ENCODE data around the gene LDLRAD3. TPM values are rescaled to one million over a fixed set of nuclear protein-coding genes. Genes with fewer than 3 reads are reported as not detected.
"Not testable (repeated sequence)": the region's sequence is repeated elsewhere in the genome, so short reads cannot be mapped to it uniquely, and the experiment has no call there.

LDLRAD3 gene, protein sequence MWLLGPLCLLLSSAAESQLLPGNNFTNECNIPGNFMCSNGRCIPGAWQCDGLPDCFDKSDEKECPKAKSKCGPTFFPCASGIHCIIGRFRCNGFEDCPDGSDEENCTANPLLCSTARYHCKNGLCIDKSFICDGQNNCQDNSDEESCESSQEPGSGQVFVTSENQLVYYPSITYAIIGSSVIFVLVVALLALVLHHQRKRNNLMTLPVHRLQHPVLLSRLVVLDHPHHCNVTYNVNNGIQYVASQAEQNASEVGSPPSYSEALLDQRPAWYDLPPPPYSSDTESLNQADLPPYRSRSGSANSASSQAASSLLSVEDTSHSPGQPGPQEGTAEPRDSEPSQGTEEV
- polyA plus RNA-seq = 1 to 10 TPM; 4.8 to 5.1 TPM

DNA sequence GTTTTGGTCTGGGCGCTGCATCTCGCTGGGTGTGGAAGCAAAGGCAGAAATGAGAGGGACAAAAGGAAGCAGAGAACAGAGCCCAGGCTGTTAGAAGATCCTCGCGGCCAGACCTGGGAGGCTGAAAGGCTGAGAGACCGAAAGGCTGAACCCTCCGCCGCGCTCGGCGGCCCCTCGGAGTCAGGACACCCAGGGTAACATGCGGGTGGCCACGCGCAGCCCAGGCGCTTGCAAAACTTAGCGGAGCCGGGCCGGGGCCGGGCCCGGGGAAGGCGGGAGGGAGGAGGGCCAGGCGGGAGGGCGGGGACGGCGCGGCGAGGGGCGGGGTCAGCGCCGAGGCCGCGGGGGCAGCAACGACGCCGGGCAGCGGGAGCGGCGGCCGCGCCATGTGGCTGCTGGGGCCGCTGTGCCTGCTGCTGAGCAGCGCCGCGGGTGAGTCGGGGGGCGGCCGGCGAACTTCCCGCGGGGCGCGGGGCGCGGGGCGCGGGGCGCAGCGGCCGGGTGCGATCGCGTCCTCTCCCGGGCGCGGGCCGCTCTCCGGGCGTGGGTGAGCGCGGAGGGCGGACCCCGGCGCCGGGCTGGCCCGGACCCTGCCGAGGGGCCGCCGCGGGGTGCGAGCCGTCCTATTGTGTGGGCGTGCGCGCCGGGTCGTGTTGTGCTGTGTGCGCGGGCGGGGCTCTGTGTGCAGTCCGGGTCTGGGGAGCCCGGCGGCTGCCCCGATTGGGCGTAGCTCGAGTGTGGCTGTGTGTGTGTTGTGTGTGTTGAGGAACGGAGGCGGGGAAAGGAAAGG is at the start of gene LDLRAD3:
Gene LDLRAD3 (plus strand): TSS at position 350 of the 790 bp plus-strand sequence. CDS start 37 bp downstream, at position 387.
- WGBS, 2 donors = 1% methylated on average over 62 to 97 of the region's 97 CpGs
- Histone ChIP-seq H3K27me3 (ENCODE audit: control insufficient read depth in 1 of 2, insufficient read depth in 2 of 2, low read length in 2 of 2) (no peaks in the 10 kb centered on the region), H3K4me3 (ENCODE audit: low read depth in 1 of 2, low read length in 2 of 2) (peak within 1 kb of the TSS; percentile 72 to 76), H3K4me1 (ENCODE audit: control insufficient read depth in 2 of 2, insufficient read depth in 2 of 2, low read length in 1 of 2) (peaks cover 0 to 5% of the 10 kb centered on the region in 2 donors), H3K9me3 (ENCODE audit: control insufficient read depth in 2 of 2, insufficient read depth in 1 of 2, low read depth in 1 of 2, low read length in 1 of 2) (no peaks in the 10 kb centered on the region), H3K27ac (ENCODE audit: low read depth in 2 of 2, low read length in 1 of 2) (peak within 1 kb of the TSS; percentile 58 to 71), H3K36me3 (ENCODE audit: control insufficient read depth in 2 of 2, insufficient read depth in 2 of 2, low read length in 1 of 2) (no peaks in the 10 kb centered on the region)

GRCh38 chr11:35897019-35897418 is 46.8 kb upstream of the LDLRAD3 start:
- Histone ChIP-seq H3K27ac (ENCODE audit: low read depth in 2 of 2, low read length in 1 of 2) (no peak overlapping the region), H3K36me3 (ENCODE audit: control insufficient read depth in 2 of 2, insufficient read depth in 2 of 2, low read length in 1 of 2) (no peaks in the 10 kb centered on the region), H3K9me3 (ENCODE audit: control insufficient read depth in 2 of 2, insufficient read depth in 1 of 2, low read depth in 1 of 2, low read length in 1 of 2) (no peaks in the 10 kb centered on the region), H3K4me1 (ENCODE audit: control insufficient read depth in 2 of 2, insufficient read depth in 2 of 2, low read length in 1 of 2) (peaks cover 0 to 2% of the 10 kb centered on the region in 2 donors), H3K4me3 (ENCODE audit: low read depth in 1 of 2, low read length in 2 of 2) (no peak overlapping the region), H3K27me3 (ENCODE audit: control insufficient read depth in 1 of 2, insufficient read depth in 2 of 2, low read length in 2 of 2) (no peaks in the 10 kb centered on the region)
- 83 to 85% methylated on average over 4 of the region's 4 CpGs for WGBS, 2 donors

DNA sequence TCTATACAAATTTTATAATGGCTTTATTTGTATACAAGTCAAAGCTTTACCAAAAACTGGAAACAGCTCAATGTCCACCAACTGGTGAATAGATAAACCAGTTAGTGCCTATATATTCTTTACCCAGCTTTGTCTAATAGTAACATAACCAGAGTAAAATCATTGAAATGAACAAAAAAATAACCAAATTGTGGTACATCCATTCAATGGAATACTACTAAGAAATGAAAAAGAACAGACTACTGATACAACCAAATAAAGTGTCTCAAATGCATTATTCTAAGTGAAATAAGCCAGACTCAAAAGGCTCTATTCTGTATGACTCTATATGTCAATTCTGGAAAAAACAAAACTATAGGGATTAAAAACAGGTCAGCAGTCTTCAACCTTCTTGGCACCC is 40.9 kb upstream of the LDLRAD3 start:
- H3K4me1 ChIP-seq (ENCODE audit: control insufficient read depth in 2 of 2, insufficient read depth in 2 of 2, low read length in 1 of 2) = no peaks in the 10 kb centered on the region
- H3K36me3 ChIP-seq (ENCODE audit: control insufficient read depth in 2 of 2, insufficient read depth in 2 of 2, low read length in 1 of 2) = no peaks in the 10 kb centered on the region
- H3K9me3 ChIP-seq (ENCODE audit: control insufficient read depth in 2 of 2, insufficient read depth in 1 of 2, low read depth in 1 of 2, low read length in 1 of 2) = no peaks in the 10 kb centered on the region
- no peak overlapping the region for H3K27ac ChIP-seq (ENCODE audit: low read depth in 2 of 2, low read length in 1 of 2)
- H3K4me3 ChIP-seq (ENCODE audit: low read depth in 1 of 2, low read length in 2 of 2) = no peak overlapping the region
- no peaks in the 10 kb centered on the region for H3K27me3 ChIP-seq (ENCODE audit: control insufficient read depth in 1 of 2, insufficient read depth in 2 of 2, low read length in 2 of 2)

DNA sequence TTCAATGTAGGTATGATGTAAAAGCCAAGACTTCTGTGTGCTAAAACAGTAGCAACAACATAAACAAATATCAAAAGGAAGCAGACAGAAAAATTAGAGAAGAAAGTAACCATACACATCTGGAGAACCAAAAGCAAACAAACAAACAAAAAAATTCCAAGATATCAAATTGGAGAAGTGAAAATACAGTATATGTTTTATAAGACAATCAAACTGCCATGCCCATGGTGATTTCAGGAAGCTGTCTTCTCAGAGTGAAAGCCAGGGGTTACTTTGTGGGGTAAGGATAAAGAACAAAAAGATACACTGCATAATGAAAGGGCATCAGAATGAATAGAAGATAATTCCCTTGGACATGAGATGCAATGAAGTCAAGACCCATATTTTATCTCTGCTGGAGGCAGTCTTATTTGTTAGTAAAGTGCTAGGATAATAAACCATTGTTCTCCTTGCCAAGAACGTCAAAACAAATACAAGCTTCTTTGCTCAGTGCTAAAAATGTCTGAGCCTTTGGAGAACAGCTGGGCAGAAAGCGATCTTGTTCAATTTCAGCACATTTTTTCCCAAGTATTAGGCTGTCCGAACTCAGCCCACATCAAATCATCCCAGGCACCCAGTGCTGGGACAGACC is 38.1 kb upstream of the LDLRAD3 start:
- Histone ChIP-seq H3K4me1 (ENCODE audit: control insufficient read depth in 2 of 2, insufficient read depth in 2 of 2, low read length in 1 of 2) (no peaks in the 10 kb centered on the region), H3K4me3 (ENCODE audit: low read depth in 1 of 2, low read length in 2 of 2) (no peak overlapping the region), H3K27me3 (ENCODE audit: control insufficient read depth in 1 of 2, insufficient read depth in 2 of 2, low read length in 2 of 2) (no peaks in the 10 kb centered on the region), H3K9me3 (ENCODE audit: control insufficient read depth in 2 of 2, insufficient read depth in 1 of 2, low read depth in 1 of 2, low read length in 1 of 2) (no peaks in the 10 kb centered on the region), H3K27ac (ENCODE audit: low read depth in 2 of 2, low read length in 1 of 2) (peak overlapping the region in 1 of 2 donors; percentile 18), H3K36me3 (ENCODE audit: control insufficient read depth in 2 of 2, insufficient read depth in 2 of 2, low read length in 1 of 2) (no peaks in the 10 kb centered on the region)
- WGBS, 2 donors = 24 to 28% methylated on average over 3 of the region's 3 CpGs

DNA sequence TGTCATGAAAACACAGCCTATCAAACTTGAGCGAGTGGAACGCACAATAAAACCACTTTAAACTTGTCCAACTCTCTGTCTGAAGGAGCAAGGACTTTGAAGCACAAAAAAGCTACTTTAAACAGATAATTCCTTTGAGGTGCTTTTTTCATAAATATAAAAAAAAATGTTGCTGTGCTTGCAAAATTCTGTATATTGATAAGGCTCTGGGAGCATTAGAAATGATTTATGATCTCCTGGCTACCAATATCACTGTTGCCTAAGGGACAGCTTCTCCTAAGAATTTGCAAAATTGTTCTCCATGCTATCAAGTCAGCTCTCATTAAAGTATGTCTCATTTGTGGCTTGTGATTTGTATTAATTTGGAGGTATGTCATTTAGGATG is 37.6 kb upstream of the LDLRAD3 start:
- no peak overlapping the region for H3K4me3 ChIP-seq (ENCODE audit: low read depth in 1 of 2, low read length in 2 of 2)
- H3K9me3 ChIP-seq (ENCODE audit: control insufficient read depth in 2 of 2, insufficient read depth in 1 of 2, low read depth in 1 of 2, low read length in 1 of 2) = no peaks in the 10 kb centered on the region
- peak overlapping the region in 1 of 2 donors; percentile 18 for H3K27ac ChIP-seq (ENCODE audit: low read depth in 2 of 2, low read length in 1 of 2)
- no peaks in the 10 kb centered on the region for H3K27me3 ChIP-seq (ENCODE audit: control insufficient read depth in 1 of 2, insufficient read depth in 2 of 2, low read length in 2 of 2)
- no peaks in the 10 kb centered on the region for H3K4me1 ChIP-seq (ENCODE audit: control insufficient read depth in 2 of 2, insufficient read depth in 2 of 2, low read length in 1 of 2)
- H3K36me3 ChIP-seq (ENCODE audit: control insufficient read depth in 2 of 2, insufficient read depth in 2 of 2, low read length in 1 of 2) = no peaks in the 10 kb centered on the region
- 63 to 71% methylated on average over 2 of the region's 2 CpGs for WGBS, 2 donors

DNA sequence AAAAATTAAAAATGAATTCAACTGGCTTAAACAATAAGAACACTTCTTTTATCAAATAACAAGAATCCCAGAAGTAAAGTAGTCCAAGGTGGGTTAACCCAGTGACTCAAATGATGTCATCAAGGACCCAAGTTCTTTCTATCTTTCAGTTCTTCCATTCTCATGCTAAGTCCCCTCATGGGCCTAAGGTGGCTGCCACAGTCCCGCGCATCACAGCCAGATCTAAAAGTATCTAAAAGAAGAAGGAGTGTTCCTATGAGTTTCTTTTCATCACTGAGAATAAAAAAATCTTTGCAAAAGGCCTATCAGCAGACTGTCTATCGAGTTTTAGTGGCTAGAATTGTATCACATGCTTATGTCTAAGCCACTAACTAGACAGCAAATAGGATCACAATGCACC is 37.2 kb upstream of the LDLRAD3 start:
- Histone ChIP-seq H3K27me3 (ENCODE audit: control insufficient read depth in 1 of 2, insufficient read depth in 2 of 2, low read length in 2 of 2) (no peaks in the 10 kb centered on the region), H3K9me3 (ENCODE audit: control insufficient read depth in 2 of 2, insufficient read depth in 1 of 2, low read depth in 1 of 2, low read length in 1 of 2) (no peaks in the 10 kb centered on the region), H3K27ac (ENCODE audit: low read depth in 2 of 2, low read length in 1 of 2) (no peak overlapping the region), H3K4me1 (ENCODE audit: control insufficient read depth in 2 of 2, insufficient read depth in 2 of 2, low read length in 1 of 2) (no peaks in the 10 kb centered on the region), H3K36me3 (ENCODE audit: control insufficient read depth in 2 of 2, insufficient read depth in 2 of 2, low read length in 1 of 2) (no peaks in the 10 kb centered on the region), H3K4me3 (ENCODE audit: low read depth in 1 of 2, low read length in 2 of 2) (no peak overlapping the region)
- 59 to 67% methylated on average over 3 of the region's 3 CpGs for WGBS, 2 donors

GRCh38 chr11:35907648-35908431 is 36.0 kb upstream of the LDLRAD3 start:
- Histone ChIP-seq H3K36me3 (ENCODE audit: control insufficient read depth in 2 of 2, insufficient read depth in 2 of 2, low read length in 1 of 2) (no peaks in the 10 kb centered on the region), H3K9me3 (ENCODE audit: control insufficient read depth in 2 of 2, insufficient read depth in 1 of 2, low read depth in 1 of 2, low read length in 1 of 2) (no peaks in the 10 kb centered on the region), H3K4me3 (ENCODE audit: low read depth in 1 of 2, low read length in 2 of 2) (no peak overlapping the region), H3K27me3 (ENCODE audit: control insufficient read depth in 1 of 2, insufficient read depth in 2 of 2, low read length in 2 of 2) (no peaks in the 10 kb centered on the region), H3K27ac (ENCODE audit: low read depth in 2 of 2, low read length in 1 of 2) (peak overlapping the region in 1 of 2 donors; percentile 23), H3K4me1 (ENCODE audit: control insufficient read depth in 2 of 2, insufficient read depth in 2 of 2, low read length in 1 of 2) (no peaks in the 10 kb centered on the region)
- 30 to 43% methylated on average over 4 of the region's 4 CpGs for WGBS, 2 donors

DNA sequence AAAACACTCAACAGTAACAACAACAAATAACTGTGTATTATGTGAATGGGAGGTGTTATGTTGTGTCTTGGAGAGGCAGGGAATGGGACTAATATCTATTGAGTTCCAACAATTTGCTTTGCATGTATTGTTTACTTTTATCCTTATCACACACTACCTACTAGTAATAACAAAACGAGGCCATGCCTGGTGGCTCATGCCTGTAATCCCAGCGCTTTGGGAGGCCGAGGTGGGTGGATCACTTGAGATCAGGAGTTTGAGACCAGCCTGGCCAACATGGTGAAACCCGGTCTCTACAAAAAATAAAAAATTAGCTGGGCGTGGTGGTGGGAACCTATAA is 35.5 kb upstream of the LDLRAD3 start:
- not testable (repeated sequence) for H3K9me3 ChIP-seq (ENCODE audit: control insufficient read depth in 2 of 2, insufficient read depth in 1 of 2, low read depth in 1 of 2, low read length in 1 of 2); H3K4me1 ChIP-seq (ENCODE audit: control insufficient read depth in 2 of 2, insufficient read depth in 2 of 2, low read length in 1 of 2); H3K4me3 ChIP-seq (ENCODE audit: low read depth in 1 of 2, low read length in 2 of 2); H3K36me3 ChIP-seq (ENCODE audit: control insufficient read depth in 2 of 2, insufficient read depth in 2 of 2, low read length in 1 of 2); H3K27me3 ChIP-seq (ENCODE audit: control insufficient read depth in 1 of 2, insufficient read depth in 2 of 2, low read length in 2 of 2); H3K27ac ChIP-seq (ENCODE audit: low read depth in 2 of 2, low read length in 1 of 2)
- 63 to 65% methylated on average over 5 of the region's 5 CpGs for WGBS, 2 donors

DNA sequence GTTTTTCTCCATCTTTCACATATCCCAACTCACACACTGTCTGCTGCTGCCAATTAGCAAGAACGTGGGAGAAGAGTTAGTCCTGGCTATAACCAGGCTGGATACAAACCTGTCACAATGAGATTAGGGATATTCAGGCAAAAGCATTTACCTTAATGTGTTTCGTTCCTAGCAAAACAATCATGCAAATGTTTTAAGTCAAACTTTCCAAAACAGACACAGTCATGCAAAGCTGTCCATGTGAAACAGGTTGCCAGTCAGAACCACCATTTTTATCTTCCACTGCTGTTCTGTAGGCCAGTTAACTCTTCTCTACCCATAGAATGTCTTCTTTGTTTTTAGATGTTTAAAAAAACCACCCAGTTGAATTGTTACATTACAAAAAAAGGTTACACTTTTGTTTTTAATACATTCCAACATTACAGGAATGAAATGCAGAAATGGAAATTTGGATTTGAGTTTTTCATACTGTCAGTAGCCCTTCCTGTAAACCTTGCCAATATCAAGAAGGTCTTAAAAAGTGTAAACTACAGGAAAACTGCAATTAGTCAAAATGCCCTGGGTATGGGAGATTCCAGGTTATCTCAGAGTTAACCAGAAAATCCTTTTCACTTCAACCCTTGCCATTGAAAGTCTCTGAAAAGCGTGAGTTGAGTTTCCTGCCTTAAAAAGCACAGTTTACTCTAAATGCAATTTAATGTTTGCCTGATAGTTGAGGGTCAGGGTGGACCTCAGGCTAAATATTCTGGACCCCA is 34.2 kb upstream of the LDLRAD3 start:
- Histone ChIP-seq H3K9me3 (ENCODE audit: control insufficient read depth in 2 of 2, insufficient read depth in 1 of 2, low read depth in 1 of 2, low read length in 1 of 2) (no peaks in the 10 kb centered on the region), H3K4me3 (ENCODE audit: low read depth in 1 of 2, low read length in 2 of 2) (no peak overlapping the region), H3K27ac (ENCODE audit: low read depth in 2 of 2, low read length in 1 of 2) (no peak overlapping the region), H3K36me3 (ENCODE audit: control insufficient read depth in 2 of 2, insufficient read depth in 2 of 2, low read length in 1 of 2) (no peaks in the 10 kb centered on the region), H3K27me3 (ENCODE audit: control insufficient read depth in 1 of 2, insufficient read depth in 2 of 2, low read length in 2 of 2) (no peaks in the 10 kb centered on the region), H3K4me1 (ENCODE audit: control insufficient read depth in 2 of 2, insufficient read depth in 2 of 2, low read length in 1 of 2) (no peaks in the 10 kb centered on the region)
- WGBS, 2 donors = 68 to 72% methylated on average over 3 of the region's 3 CpGs
